PC-3 (cell line): ENCODE results near the gene GSTA2.

Experiments used
- CTCF ChIP-seq: fragments of 300-600 bp; sonication (generic); conservative IDR thresholded peaks from 2 replicates; pipeline ENCODE4 v1.5.1; 2017; ENCODE audit warnings: antibody characterized with exemption, low read depth, mild to moderate bottlenecking, low read length
- EZH2 ChIP-seq: fragments of 300-600 bp; sonication (generic); IDR thresholded peaks from one replicate; pipeline ENCODE4 v1.6.1; 2017; ENCODE audit warnings: antibody characterized with exemption, mild to moderate bottlenecking, low read length; ENCODE audit not compliant: unreplicated experiment
- EZH2phosphoT487 ChIP-seq: fragments of 300-600 bp; sonication (generic); IDR thresholded peaks from 2 replicates; pipeline ENCODE4 v1.6.1; 2018; ENCODE audit warnings: mild to moderate bottlenecking, antibody characterized with exemption, low read length, borderline replicate concordance

GRCh38 chr6:52724042-52724405, 39.3 kb downstream of the GSTA2 start:
- TF ChIP-seq EZH2 (no peak), CTCF (no peak), EZH2phosphoT487 (no peak)
